ENCODE results near the gene DIAPH3.

Gene DIAPH3

DNA sequence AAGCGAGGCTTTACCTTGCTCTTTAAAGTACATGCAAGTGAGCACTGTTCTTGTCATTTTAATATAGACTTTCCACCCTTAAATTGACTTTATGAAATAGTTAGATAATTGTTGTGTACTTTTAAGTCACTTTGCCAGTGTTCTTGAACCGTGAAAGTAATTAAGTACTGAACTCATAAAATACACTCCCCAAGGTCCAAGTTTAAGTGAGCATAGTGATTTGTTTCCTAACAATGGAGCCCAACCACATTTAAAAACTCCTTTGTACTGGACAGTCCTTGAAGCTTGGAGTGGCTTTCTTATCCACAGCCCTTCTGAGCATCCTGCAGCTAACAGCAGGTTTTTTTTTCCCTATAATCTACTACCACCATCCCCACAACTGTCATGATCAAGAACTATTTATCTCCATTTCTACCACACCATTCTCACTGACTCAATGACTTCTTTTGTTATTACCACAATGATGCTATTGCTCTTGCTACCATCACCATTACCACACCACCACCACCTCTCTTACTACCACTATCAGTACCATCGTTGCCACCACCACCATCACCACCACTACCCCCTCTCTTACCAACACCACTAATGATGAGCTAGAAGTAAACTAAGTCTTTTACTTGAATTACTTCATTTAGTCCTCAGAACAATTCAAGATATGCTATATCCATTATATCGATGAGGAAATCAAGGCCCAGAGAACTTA is 452.6 kb downstream of the DIAPH3 start:
- no peak for TF ChIP-seq ZFX (IDR thresholded peaks at IDR 0.05; ENCODE audit: borderline replicate concordance)
- TF ChIP-seq, protein P1, sequence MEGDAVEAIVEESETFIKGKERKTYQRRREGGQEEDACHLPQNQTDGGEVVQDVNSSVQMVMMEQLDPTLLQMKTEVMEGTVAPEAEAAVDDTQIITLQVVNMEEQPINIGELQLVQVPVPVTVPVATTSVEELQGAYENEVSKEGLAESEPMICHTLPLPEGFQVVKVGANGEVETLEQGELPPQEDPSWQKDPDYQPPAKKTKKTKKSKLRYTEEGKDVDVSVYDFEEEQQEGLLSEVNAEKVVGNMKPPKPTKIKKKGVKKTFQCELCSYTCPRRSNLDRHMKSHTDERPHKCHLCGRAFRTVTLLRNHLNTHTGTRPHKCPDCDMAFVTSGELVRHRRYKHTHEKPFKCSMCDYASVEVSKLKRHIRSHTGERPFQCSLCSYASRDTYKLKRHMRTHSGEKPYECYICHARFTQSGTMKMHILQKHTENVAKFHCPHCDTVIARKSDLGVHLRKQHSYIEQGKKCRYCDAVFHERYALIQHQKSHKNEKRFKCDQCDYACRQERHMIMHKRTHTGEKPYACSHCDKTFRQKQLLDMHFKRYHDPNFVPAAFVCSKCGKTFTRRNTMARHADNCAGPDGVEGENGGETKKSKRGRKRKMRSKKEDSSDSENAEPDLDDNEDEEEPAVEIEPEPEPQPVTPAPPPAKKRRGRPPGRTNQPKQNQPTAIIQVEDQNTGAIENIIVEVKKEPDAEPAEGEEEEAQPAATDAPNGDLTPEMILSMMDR (IDR thresholded peaks at IDR 0.05): no peak
- no peak overlapping the region for H3K27ac ChIP-seq

DNA sequence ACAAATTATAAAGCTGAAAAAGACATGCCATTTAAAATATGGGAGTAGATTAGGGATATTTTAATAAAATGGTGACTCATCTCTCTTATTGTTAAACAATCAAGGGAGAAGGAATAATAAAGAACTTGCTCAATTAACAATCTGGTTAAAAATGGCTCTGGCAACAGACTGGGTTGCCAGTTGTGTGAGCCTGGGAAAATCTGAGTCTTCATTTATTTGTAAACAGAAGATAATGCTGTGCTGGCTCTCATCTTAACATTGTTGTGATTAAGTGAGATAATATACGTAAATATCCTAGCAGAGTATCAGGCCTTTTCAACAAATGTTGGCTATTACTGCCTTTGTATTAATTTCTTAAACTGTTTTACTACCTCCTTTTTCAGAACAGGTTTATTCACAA is 453.3 kb downstream of the DIAPH3 start:
- no peak overlapping the region for H3K27ac ChIP-seq
- TF ChIP-seq ZFX (IDR thresholded peaks at IDR 0.05; ENCODE audit: borderline replicate concordance): no peak
- TF ChIP-seq, protein P1 (IDR thresholded peaks at IDR 0.05): no peak

DNA sequence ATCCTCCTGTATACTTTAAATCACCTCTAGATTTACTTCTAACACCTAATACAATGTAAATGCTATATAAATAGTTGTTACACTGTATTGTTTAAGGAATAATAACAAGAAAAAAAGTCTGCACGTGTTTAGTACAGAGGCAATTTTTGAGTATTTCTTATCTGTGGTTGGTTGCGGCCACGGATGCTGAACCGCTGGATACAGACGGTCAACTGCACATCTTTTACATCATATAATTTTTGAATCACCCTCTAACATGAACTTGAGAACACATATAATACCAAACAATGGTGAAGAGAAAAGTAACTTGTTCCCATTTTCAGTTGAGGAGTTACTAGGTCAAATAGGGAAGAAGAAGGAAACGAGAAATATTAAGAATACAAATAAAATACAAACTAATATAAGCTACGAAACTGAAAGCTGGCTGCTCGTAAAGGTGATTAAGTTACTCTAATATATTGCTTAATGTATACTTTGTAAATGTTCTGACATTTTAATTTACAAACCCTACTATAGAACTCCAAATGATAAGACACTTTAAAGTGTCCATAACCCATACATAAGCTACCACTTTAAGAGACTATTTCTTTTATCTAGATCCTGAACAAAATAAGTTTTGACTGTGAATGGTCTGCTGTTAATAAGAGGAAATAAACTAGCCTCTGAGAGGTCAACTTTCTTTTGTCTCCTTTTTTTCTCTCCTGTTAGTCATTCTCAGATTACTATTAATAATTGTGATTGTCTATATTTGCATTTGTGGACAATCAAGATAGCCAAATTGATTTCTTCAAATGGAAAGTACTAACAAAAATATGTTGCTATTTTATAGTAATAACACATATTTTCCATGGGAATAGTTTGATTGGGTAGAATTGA is 457.4 kb downstream of the DIAPH3 start:
- TF ChIP-seq, protein P1 (IDR thresholded peaks at IDR 0.05): no peak
- TF ChIP-seq ZFX (IDR thresholded peaks at IDR 0.05; ENCODE audit: borderline replicate concordance): no peak
- H3K27ac ChIP-seq: no peak overlapping the region

DNA sequence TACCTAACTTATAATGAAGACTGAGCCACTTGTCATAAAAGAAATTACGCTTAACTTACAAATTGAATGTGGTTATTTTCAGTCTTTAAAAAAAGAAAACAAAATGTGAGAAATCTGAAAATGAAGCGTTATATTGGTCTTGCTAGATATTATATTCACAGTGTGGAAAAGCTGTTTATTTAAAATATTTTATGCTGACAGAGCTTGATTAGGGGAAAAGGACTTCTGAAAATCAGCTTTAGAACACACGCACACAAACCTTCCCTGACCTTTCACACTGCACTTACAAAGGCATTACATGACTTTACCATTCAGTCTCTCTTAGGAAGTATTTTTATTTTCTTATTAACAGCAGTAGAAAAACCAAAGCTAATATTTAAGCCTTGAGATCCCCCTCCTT is 461.5 kb downstream of the DIAPH3 start:
- TF ChIP-seq ZFX (IDR thresholded peaks at IDR 0.05; ENCODE audit: borderline replicate concordance): no peak
- TF ChIP-seq, protein P1 (IDR thresholded peaks at IDR 0.05): no peak
- H3K27ac ChIP-seq: no peak overlapping the region

DNA sequence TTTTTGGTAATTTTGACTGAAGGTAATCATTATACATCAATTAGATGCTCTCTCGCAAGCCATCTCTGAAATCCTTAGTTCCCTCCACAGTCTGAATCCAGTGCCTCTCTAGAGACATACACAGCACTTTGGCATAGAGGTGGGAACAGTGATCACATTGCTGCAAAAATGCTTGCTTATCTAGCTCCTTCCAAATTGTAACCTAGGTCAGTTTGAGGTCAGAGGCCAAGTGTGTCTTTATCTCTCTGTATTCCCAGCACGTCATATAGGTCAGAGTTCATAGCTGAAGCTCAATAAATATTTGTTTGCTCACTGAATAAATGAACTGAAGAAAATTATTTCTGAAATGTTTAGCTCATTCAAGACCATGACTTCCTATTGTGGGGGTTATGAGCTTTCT is 462.5 kb downstream of the DIAPH3 start:
- no peak overlapping the region for H3K27ac ChIP-seq
- TF ChIP-seq, protein P1 (IDR thresholded peaks at IDR 0.05): no peak
- no peak for TF ChIP-seq ZFX (IDR thresholded peaks at IDR 0.05; ENCODE audit: borderline replicate concordance)

DNA sequence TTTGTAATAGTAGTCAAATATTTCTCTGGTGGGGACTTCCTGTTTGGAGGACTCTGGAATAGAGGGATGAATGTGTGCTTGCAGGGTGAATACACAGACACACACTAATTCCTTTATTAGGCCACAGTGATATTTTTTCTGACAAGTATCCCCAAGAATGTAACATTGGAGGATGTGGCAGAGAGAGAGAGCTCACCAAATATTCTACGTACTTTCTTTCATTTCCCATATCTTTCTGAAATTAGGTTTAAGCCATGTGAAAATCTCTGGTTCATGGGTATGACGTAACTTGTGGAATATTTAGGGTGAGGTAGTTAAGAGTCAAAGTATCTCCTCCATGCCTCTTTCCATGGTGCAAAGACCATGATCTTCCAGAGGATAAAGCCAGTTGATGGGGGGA is 463.4 kb downstream of the DIAPH3 start:
- TF ChIP-seq ZFX (IDR thresholded peaks at IDR 0.05; ENCODE audit: borderline replicate concordance): no peak
- TF ChIP-seq, protein P1 (IDR thresholded peaks at IDR 0.05): no peak

DNA sequence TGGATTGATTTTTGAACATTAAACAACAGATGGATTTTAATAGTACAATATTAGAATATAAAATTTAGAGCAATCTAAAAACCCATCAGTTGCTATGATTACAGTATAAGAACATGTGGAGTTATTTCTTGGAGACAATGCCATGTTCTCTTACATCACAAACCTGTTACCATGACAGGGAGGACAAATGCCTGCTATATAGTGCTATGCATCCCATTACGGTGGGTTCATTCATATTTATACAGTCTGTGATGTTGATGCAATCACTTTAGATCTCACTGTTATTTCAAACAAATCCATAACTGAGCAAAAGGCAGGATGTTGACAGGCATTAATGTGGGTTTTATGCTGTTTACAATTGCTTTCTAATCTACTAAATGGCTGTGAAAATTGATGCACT is 467.5 kb downstream of the DIAPH3 start:
- TF ChIP-seq, protein P1 (IDR thresholded peaks at IDR 0.05): no peak
- TF ChIP-seq ZFX (IDR thresholded peaks at IDR 0.05; ENCODE audit: borderline replicate concordance): no peak
- H3K27ac ChIP-seq: no peak overlapping the region

More for the DNA sequence above, 463.4 kb downstream of the DIAPH3 start:
- no peak overlapping the region for H3K27ac ChIP-seq

All from 22Rv1 (cell line).